H9 (cell line): Measurements from ENCODE around the gene SOX11. TPM values are rescaled to one million over a fixed set of nuclear protein-coding genes. Genes with fewer than 3 reads are reported as not detected.

ENCODE experiments used
- DNase-seq: peaks from one replicate; pipeline ENCODE4 v3.0.0-alpha.2; 2017
- H2AFZ ChIP-seq: one replicate; pipeline ENCODE4 v1.6.1; 2013; ENCODE audit warnings: mild to moderate bottlenecking, low read length, control low read depth, moderate library complexity
- H2AK5ac ChIP-seq: 2 replicates; pipeline ENCODE4 v1.6.1; 2013; ENCODE audit warnings: low read length, control low read depth, mixed read lengths; ENCODE audit not compliant: insufficient read length
- H2BK120ac ChIP-seq: one replicate; pipeline ENCODE4 v1.6.1; 2013; ENCODE audit warnings: low read depth, mild to moderate bottlenecking, low read length, control low read depth, inconsistent platforms; ENCODE audit not compliant: poor library complexity, severe bottlenecking
- H2BK12ac ChIP-seq: 2 replicates; pipeline ENCODE4 v1.6.1; 2013; ENCODE audit warnings: low read length, control low read depth, mixed read lengths, low read depth; ENCODE audit not compliant: insufficient read length
- H2BK15ac ChIP-seq: 2 replicates; pipeline ENCODE4 v1.6.1; 2013; ENCODE audit warnings: low read depth, low read length, control low read depth
- H2BK20ac ChIP-seq: one replicate; pipeline ENCODE4 v1.6.1; 2013; ENCODE audit warnings: low read depth, mild to moderate bottlenecking, low read length, control low read depth, inconsistent platforms; ENCODE audit not compliant: poor library complexity, severe bottlenecking
- H2BK5ac ChIP-seq: 2 replicates; pipeline ENCODE4 v1.6.1; 2013; ENCODE audit warnings: low read length, control low read depth, mixed read lengths; ENCODE audit not compliant: insufficient read length
- H3K14ac ChIP-seq: 2 replicates; pipeline ENCODE4 v1.6.1; 2013; ENCODE audit warnings: low read length, control low read depth; ENCODE audit not compliant: insufficient read depth
- H3K18ac ChIP-seq: 2 replicates; pipeline ENCODE4 v1.6.1; 2013; ENCODE audit warnings: low read depth, mild to moderate bottlenecking, mixed read lengths, low read length, control low read depth; ENCODE audit not compliant: insufficient read length
- H3K23ac ChIP-seq: 2 replicates; pipeline ENCODE4 v1.6.1; 2013; ENCODE audit warnings: low read length, control low read depth, mixed read lengths, low read depth; ENCODE audit not compliant: insufficient read length
- H3K23me2 ChIP-seq: 2 replicates; pipeline ENCODE4 v1.6.1; 2013; ENCODE audit warnings: low read depth, mild to moderate bottlenecking, mixed read lengths, low read length, control low read depth; ENCODE audit not compliant: insufficient read length, poor library complexity, severe bottlenecking
- H3K27ac ChIP-seq: 2 replicates; pipeline ENCODE4 v1.5.1; 2013; ENCODE audit warnings: low read length, control low read depth, mixed read lengths, low read depth; ENCODE audit not compliant: insufficient read length
- H3K27me3 ChIP-seq: 2 replicates; pipeline ENCODE4 v1.6.1; 2013; ENCODE audit warnings: low read length, control low read depth, inconsistent platforms; ENCODE audit not compliant: insufficient read depth
- H3K4ac ChIP-seq: 2 replicates; pipeline ENCODE4 v1.6.1; 2013; ENCODE audit warnings: low read depth, mild to moderate bottlenecking, control low read depth, inconsistent platforms, low read length, moderate library complexity
- H3K4me1 ChIP-seq: 2 replicates; pipeline ENCODE4 v1.6.1; 2013; ENCODE audit warnings: low read length, control low read depth, inconsistent platforms; ENCODE audit not compliant: insufficient read depth
- H3K4me2 ChIP-seq: 2 replicates; pipeline ENCODE4 v1.6.1; 2013; ENCODE audit warnings: low read length, control low read depth, mixed read lengths; ENCODE audit not compliant: insufficient read length, insufficient read depth
- H3K56ac ChIP-seq: 2 replicates; pipeline ENCODE4 v1.6.1; 2013; ENCODE audit warnings: low read depth, mild to moderate bottlenecking, mixed read lengths, low read length, control low read depth; ENCODE audit not compliant: insufficient read length
- H3K79me1 ChIP-seq: 2 replicates; pipeline ENCODE4 v1.6.1; 2013; ENCODE audit warnings: low read depth, mild to moderate bottlenecking, moderate library complexity, low read length, control low read depth, inconsistent platforms; ENCODE audit not compliant: insufficient read depth, poor library complexity, severe bottlenecking
- H3K79me2 ChIP-seq: 2 replicates; pipeline ENCODE4 v1.6.1; 2013; ENCODE audit warnings: low read length, control low read depth, inconsistent platforms; ENCODE audit not compliant: insufficient read depth
- H3K9ac ChIP-seq: 2 replicates; pipeline ENCODE4 v1.6.1; 2013; ENCODE audit warnings: low read length, control low read depth, mixed read lengths; ENCODE audit not compliant: insufficient read length; ENCODE audit errors: extremely low read depth
- H3K9me3 ChIP-seq: one replicate; pipeline ENCODE4 v1.6.1; 2013; ENCODE audit warnings: low read depth, low read length, inconsistent platforms; ENCODE audit not compliant: control insufficient read depth
- H3T11ph ChIP-seq: one replicate; pipeline ENCODE4 v1.6.1; 2013; ENCODE audit warnings: mild to moderate bottlenecking, low read length, control low read depth, inconsistent platforms
- H4K20me1 ChIP-seq: one replicate; pipeline ENCODE4 v1.6.1; 2013; ENCODE audit not compliant: control insufficient read depth, insufficient read length, insufficient read depth
- H4K5ac ChIP-seq: 2 replicates; pipeline ENCODE4 v1.6.1; 2013; ENCODE audit warnings: low read depth, mild to moderate bottlenecking, mixed read lengths, low read length, control low read depth; ENCODE audit not compliant: insufficient read length
- H4K8ac ChIP-seq: replicated peaks from 2 replicates; pipeline ENCODE4 v1.6.1; 2013; ENCODE audit warnings: low read length, control low read depth, mixed read lengths, low read depth; ENCODE audit not compliant: insufficient read length
- H4K91ac ChIP-seq: 2 replicates; pipeline ENCODE4 v1.6.1; 2013; ENCODE audit warnings: low read depth, mild to moderate bottlenecking, moderate library complexity, mixed read lengths, low read length, control low read depth; ENCODE audit not compliant: insufficient read length
- H3K27ac Mint-ChIP-seq, 3 experiments: 2 replicates in 2 of 3; 3 replicates in 1 of 3; pipeline ENCODE4 v1.8.0; 2020 to 2021; ENCODE audit warnings: mixed read lengths in 3 of 3, mild to moderate bottlenecking in 1 of 3, moderate library complexity in 1 of 3
- H3K27me3 Mint-ChIP-seq: 2 replicates; pipeline ENCODE4 v1.8.0; 2021; ENCODE audit warnings: low read depth, mild to moderate bottlenecking, moderate library complexity, mixed read lengths
- H3K36me3 Mint-ChIP-seq, 3 experiments: 2 replicates in 2 of 3; 3 replicates in 1 of 3; pipeline ENCODE4 v1.8.0; 2020 to 2021; ENCODE audit warnings: low read depth in 3 of 3, mixed read lengths in 3 of 3; ENCODE audit not compliant: insufficient read depth in 1 of 3
- H3K4me1 Mint-ChIP-seq, 2 experiments: 2 replicates each; pipeline ENCODE4 v1.8.0; 2020; ENCODE audit warnings: mixed read lengths in 2 of 2
- H3K4me3 Mint-ChIP-seq, 2 experiments: 2 replicates in 1 of 2; 3 replicates in 1 of 2; pipeline ENCODE4 v1.8.0; 2020 to 2021; ENCODE audit warnings: mild to moderate bottlenecking in 2 of 2, mixed read lengths in 2 of 2, moderate library complexity in 1 of 2
- H3K9me3 Mint-ChIP-seq, 2 experiments: 2 replicates in 1 of 2; 3 replicates in 1 of 2; pipeline ENCODE4 v1.8.0; 2020; ENCODE audit warnings: mild to moderate bottlenecking in 2 of 2, mixed read lengths in 2 of 2, moderate library complexity in 1 of 2
- WGBS: extraction: QIAGEN DNeasy Blood & Tissue Kit; methylation state at CpG from one replicate; pipeline ENCODE4 v1.1.7; 2013; ENCODE audit warnings: missing lambda C conversion rate, low lambda C conversion rate, mixed read lengths; ENCODE audit not compliant: insufficient read length; ENCODE audit errors: extremely low coverage; 5-methylcytosine and 5-hydroxymethylcytosine counted together
- total RNA-seq: library from RNA; stranded (reverse); gene quantifications from 2 replicates; pipeline ENCODE4 v1.2.1, GENCODE V29; 2021
- TF ChIP-seq, protein P1 (sequence below): fragments of 200-600 bp; sonication (generic); conservative IDR thresholded peaks from 3 replicates; pipeline ENCODE4 v1.8.0; 2021; ENCODE audit warnings: antibody characterized with exemption, mild to moderate bottlenecking

SOX11 gene
- total RNA-seq, 1 experiment from 2014 or later: 43.8 TPM

DNA sequence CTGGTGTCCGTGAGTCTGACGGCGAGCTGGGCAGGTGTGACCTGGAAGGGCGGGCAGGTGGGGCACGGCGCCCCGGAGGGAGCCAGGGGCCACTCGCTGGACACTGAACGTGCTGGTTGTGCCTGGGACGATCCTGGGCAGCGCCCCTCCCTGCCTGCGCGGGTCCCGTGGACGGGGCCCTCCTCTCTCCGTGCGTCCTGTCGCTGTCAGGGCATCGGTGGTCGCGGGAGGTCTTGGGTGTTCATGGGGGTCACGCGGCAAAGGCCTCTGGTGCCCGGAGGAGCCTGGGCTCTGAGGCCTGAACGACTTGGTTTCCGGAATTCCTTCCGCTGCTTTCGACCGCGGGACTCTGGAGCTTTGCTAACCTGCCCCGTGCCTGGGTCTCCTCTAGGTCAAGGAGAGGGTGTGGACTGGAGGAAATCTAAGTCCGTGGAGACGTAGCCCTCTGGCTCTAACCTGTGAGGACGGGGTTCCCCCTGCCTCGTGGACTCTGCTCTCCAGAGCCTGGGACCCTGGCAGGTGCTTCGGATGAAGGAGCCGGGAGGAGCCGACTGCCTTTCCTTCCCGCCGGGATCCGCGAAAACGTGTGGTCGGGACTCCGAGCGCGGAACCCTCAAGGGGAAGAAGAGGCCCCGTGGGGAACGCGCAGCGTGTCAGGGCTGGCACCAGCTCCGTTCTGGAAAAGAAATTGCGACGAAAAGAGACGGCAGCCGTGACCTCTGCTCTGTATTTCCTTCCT, 14.7 kb downstream of the SOX11 start:
- WGBS: no CpG with 5 or more reads among the region's 56 CpGs
- Histone ChIP-seq H3T11ph (no peak overlapping the region), H3K23me2 (no peaks in the 10 kb centered on the region), H4K8ac (no peak overlapping the region), H4K91ac (no peak overlapping the region), H2BK12ac (no peak overlapping the region), H3K18ac (no peak overlapping the region), H3K9ac (no peak overlapping the region), H3K79me1 (no peaks in the 10 kb centered on the region), H3K4me1 (no peaks in the 10 kb centered on the region; the same call in 1 of the 2 replicates), H3K27me3 (no peaks in the 10 kb centered on the region), H4K5ac (no peak overlapping the region), H2AFZ (no peak overlapping the region), H2BK15ac (no peak overlapping the region), H3K4me2 (no peak overlapping the region), H3K79me2 (no peaks in the 10 kb centered on the region), H3K56ac (no peak overlapping the region), H3K27ac (no peak overlapping the region), H2AK5ac (no peak overlapping the region), H3K23ac (no peak overlapping the region), H3K14ac (no peak overlapping the region), H2BK5ac (no peak overlapping the region), H2BK20ac (no peak overlapping the region), H2BK120ac (no peak overlapping the region), H3K4ac (no peak overlapping the region), H3K9me3 (no peaks in the 10 kb centered on the region), H4K20me1 (no peaks in the 10 kb centered on the region)
- Mint-ChIP-seq H3K9me3 (no peaks in the 10 kb centered on the region), H3K36me3 (peaks cover 0 to 3% (median 2%) of the 10 kb centered on the region in 3 experiments; a peak in 3 of 7 replicates), H3K4me3 (no peak overlapping the region), H3K27ac (no peak overlapping the region), H3K4me1 (peaks cover 11 to 13% of the 10 kb centered on the region in 2 experiments), H3K27me3 (no peaks in the 10 kb centered on the region; the same call in 1 of the 2 replicates)
- no peak for DNase-seq
- TF ChIP-seq, protein P1, sequence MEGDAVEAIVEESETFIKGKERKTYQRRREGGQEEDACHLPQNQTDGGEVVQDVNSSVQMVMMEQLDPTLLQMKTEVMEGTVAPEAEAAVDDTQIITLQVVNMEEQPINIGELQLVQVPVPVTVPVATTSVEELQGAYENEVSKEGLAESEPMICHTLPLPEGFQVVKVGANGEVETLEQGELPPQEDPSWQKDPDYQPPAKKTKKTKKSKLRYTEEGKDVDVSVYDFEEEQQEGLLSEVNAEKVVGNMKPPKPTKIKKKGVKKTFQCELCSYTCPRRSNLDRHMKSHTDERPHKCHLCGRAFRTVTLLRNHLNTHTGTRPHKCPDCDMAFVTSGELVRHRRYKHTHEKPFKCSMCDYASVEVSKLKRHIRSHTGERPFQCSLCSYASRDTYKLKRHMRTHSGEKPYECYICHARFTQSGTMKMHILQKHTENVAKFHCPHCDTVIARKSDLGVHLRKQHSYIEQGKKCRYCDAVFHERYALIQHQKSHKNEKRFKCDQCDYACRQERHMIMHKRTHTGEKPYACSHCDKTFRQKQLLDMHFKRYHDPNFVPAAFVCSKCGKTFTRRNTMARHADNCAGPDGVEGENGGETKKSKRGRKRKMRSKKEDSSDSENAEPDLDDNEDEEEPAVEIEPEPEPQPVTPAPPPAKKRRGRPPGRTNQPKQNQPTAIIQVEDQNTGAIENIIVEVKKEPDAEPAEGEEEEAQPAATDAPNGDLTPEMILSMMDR: no peak
